ENCODE data around the gene AFTPH.

The AFTPH gene

GRCh38 chr2:64535024-64535423, 10.9 kb downstream of the AFTPH start:
- DNase-seq (ENCODE audit: low read depth): no peak
- no peak for TF ChIP-seq CTCF (IDR thresholded peaks at IDR 0.05; ENCODE audit: control insufficient read depth, extremely low read depth, insufficient read depth)
- no peak overlapping the region for H3K4me3 ChIP-seq (ENCODE audit: low read depth, low read length)

- no peak for TF ChIP-seq CTCF (IDR thresholded peaks at IDR 0.05; ENCODE audit: control insufficient read depth, extremely low read depth, insufficient read depth)
- H3K4me3 ChIP-seq (ENCODE audit: low read depth, low read length): no peak overlapping the region
- no peak for DNase-seq (ENCODE audit: low read depth)
Measured at GRCh38 chr2:64537991-64538390, 13.9 kb downstream of the AFTPH start.

GRCh38 chr2:64538764-64539433, 14.8 kb downstream of the AFTPH start:
- H3K4me3 ChIP-seq (ENCODE audit: low read depth, low read length): no peak overlapping the region
- no peak for DNase-seq (ENCODE audit: low read depth)
- no peak for TF ChIP-seq CTCF (IDR thresholded peaks at IDR 0.05; ENCODE audit: control insufficient read depth, extremely low read depth, insufficient read depth)

- no peak for TF ChIP-seq CTCF (IDR thresholded peaks at IDR 0.05; ENCODE audit: control insufficient read depth, extremely low read depth, insufficient read depth)
- DNase-seq (ENCODE audit: low read depth): no peak
- H3K4me3 ChIP-seq (ENCODE audit: low read depth, low read length): no peak overlapping the region
Measured at GRCh38 chr2:64540615-64541014, 16.5 kb downstream of the AFTPH start.

DNA sequence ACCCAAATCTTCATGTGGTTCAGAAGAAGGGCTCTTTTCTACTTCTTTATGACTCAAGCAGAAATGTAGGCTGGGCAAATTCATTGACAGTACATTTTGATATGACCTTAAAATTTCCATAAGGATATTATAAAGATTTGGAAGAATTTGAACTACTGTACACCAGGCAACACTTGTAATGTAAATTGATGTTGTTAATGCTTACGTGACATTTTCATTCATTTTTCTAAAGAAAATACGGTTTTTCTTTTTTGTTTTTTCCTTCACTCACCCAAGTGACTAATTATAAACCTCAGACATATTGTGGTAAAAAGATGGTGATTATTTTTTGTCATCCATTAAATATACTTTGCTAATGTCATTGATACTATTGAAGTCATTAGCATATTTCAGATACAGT, 17.4 kb downstream of the AFTPH start:
- no peak for TF ChIP-seq CTCF (IDR thresholded peaks at IDR 0.05; ENCODE audit: control insufficient read depth, extremely low read depth, insufficient read depth)
- H3K4me3 ChIP-seq (ENCODE audit: low read depth, low read length): no peak overlapping the region
- no peak for DNase-seq (ENCODE audit: low read depth)

DNA sequence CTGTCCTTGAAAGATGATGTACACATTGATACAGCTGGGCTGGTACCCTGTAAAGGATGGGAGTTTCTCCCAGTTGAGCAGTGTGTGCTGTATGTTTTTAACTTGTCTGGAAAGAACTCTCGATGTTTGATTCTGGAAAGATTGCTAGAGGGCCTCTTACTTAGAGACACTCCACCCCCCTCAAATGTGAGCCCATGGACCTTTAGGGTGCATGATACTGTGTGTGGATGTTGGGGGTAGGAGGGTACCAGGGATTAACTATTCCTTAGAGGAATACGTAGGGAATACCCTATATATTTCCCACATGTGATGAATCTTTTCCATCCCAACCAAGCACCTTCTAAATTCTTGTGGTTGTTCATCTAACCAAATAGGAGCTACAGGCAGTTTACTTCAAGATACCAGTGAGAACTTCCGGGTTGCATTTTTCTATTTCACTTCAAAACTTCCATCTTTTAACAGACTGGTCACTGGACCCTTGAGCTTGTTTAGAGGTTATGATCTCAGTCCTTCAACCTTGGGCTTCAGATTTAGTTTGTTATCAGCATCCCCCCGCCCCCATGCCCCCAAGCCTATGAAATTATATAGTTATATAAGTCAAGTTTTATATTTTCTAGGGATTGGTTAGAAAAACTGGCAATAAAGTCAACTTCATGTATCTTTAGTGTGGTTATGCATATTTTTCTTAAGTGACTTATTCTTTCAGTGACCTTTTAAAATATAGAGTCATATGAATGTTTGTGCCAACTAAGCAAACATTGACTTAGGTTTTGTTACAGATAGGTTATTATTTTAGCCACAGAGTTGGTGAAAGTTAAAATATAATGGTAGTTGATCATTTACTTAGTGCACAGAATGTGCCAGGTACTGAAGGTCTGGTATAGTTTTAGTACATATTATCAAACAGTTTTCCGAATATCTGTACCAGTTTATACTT, 18.2 kb downstream of the AFTPH start:
- H3K4me3 ChIP-seq (ENCODE audit: low read depth, low read length): no peak overlapping the region
- TF ChIP-seq CTCF (IDR thresholded peaks at IDR 0.05; ENCODE audit: control insufficient read depth, extremely low read depth, insufficient read depth): no peak
- peak; percentile 31 for DNase-seq (ENCODE audit: low read depth)
